Hematopoietic multipotent progenitor cell treated with erythropoietin and hydrocortisone succinate and interleukin-3 and kit ligand, for 8 days (in vitro differentiated cells): ENCODE results near the gene ARHGAP42.
"Not testable (repeated sequence)": the region's sequence is repeated elsewhere in the genome, so short reads cannot be mapped to it uniquely, and the experiment has no call there.

Experiments used
- DNase-seq: peaks from one replicate; pipeline ENCODE4 v3.0.0-alpha.2; 2015

Gene ARHGAP42

DNA sequence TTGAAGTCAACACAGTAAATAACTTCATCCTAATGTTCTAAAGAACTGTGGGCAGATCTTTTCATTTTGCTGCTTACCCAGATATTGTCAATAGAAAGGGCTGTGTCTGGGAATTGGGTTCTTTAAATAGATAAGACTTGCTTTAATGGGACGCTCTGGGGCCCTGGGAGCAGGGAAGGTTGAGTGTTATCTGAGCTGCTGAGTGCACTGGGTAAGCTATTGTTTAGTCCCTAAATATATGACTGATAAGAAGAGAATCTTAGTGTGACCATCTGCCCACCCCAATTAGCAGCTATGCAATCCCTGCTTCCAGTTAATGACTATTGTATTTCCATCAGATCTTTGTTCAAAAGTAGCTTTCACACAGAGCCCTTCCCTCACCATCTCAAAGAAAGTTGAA is 44.4 kb downstream of the ARHGAP42 start:
- DNase-seq: no peak

DNA sequence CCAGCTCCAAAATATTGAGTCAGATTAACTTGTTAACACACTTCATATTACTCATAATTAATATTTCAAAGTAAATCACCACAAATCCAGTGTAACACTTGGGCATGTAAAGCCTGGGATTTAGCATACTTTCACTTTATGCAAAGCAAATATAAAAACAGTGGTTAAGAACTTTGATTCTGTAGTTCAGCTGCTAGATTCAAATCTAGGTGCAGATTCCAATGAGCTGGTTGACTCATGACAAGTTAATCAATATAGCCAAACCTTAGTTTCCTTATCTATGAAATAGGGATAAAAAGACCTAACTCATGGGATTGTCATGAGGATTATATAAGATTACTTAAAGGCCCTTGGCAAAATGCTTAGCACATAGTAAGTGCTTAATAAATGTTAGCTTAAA is 45.9 kb downstream of the ARHGAP42 start:
- DNase-seq: no peak

DNA sequence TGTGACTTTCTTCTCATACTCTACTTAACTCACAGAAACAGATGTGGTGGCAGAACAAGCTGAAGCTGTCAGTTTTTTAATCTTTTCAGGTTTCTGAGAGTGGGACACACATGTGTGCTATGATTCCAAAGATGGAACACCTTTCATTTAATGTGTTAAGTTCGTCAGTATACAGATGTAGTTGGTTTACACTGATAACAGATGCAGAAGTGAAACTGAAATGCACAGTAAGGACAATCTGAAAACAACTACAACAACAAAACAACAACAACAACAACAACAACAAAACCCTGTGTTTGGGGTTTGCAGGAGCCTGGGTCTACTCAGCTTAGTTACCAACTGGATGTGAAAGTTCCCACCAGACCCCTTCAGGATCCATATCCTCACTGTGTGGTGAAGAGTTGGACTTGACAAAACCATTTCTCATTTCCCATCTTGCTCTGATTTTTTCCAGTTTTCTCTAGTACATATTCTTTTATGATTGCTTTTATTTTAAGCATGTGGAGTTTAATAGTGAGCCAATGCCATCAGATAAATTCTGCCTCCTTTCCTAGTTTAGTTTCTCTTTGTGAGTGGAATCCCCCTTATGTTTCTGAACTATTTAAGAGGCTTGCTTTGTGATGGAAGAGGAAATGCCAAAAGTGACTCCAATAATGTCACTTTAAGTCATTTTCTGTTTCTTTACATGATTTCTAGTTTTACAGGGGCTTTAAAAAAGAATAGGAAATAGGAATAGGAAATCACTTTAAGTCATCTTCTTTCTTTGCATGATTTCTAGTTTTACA is 47.8 kb downstream of the ARHGAP42 start:
- no peak for DNase-seq

DNA sequence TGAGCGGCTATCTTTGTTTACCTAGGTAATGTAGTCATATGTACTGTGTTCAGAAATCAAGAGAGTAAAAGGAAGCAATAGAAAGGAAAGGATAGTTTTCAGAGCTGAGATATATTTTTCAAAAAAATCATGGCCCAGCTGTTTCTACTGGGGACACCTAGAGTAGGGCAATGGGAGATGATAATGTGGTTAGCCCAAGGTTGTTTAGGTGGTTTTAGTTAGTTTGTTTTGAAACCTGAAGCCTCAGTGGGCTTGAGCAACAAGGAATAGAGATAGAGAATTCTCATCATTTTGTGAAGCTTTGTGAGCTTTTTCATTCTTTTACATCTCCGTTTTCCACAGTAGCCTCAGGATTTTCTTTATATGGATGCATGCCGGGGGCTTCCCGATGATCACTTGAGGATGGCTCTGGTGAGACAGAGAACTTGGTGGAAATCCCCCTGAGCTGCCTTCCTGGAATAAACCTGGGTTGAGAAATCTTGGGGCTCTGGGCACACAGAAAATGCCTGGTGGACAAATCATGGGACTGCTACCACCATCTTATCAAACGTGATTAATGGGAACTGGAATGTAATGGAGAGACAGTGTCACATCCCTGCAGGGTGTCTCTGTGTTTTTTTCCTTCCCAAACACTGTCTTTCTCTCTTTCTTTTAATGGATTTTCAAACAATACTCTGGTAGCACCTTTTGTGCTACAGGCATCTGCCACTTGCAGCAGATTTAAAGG is 49.0 kb downstream of the ARHGAP42 start:
- no peak for DNase-seq

DNA sequence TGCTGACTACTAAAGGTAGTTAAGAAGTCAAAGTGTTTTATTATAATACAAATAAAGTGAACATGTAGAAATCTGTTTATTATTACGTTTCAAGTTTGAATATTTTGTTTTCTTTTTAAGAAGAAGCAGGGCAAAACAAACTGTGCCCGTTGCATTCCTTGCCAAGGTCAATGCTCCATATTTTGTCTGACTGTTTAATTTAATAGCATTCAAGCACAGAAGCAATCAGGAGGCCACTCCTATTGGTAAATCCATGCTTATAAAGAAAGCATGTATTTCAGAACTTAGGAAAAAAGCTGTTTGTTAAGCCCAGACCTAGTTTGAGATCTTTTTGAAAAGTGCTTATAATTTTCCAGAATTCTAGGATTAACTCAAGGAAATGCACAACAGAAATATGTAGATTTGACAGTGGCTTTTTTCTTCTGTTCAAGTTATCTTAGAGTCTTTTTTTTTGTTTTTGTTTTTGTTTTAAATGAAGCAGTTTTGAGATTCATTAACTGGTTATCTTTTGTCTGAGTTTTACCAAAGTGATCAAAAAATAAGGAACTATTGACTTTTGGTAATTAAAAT is 51.7 kb downstream of the ARHGAP42 start:
- DNase-seq: no peak

DNA sequence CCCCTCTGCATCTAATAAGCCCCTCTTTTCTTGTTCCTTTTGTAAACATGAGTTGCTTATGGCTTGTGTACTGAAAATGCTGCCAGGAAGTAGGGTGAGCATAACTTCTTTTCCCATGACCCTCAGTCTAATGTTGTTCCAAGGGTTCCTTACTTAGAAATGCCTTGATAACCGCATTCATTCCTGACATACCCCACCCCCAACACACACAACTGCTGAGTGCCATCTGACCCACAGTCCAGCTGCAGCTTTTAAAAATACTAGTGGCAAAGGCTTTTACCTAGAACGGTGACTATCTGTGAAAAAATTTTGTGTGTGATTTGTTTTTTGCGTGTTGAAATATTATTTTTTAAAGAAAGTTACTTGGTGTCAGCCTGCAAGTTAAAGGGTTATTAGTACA is 52.6 kb downstream of the ARHGAP42 start:
- DNase-seq: no peak

DNA sequence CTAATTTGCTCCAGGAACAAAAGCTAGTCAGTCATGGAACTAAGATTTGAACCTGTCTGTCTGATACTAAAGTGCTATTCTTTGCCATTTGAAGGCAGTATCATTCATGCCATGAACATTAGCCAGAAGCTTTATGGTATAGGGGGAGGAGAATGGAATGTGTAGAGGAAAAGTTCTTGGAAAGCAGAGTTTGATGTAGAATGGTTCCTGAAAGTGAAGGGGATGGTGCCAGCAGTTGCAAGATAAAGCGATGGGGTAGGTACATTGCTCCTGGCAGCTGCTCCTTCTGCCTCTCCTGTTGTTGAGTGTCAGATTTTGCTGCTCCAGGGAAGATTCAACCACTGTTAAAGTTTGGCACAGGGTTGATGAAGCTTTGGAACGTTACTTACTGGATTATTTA is 53.4 kb downstream of the ARHGAP42 start:
- no peak for DNase-seq

DNA sequence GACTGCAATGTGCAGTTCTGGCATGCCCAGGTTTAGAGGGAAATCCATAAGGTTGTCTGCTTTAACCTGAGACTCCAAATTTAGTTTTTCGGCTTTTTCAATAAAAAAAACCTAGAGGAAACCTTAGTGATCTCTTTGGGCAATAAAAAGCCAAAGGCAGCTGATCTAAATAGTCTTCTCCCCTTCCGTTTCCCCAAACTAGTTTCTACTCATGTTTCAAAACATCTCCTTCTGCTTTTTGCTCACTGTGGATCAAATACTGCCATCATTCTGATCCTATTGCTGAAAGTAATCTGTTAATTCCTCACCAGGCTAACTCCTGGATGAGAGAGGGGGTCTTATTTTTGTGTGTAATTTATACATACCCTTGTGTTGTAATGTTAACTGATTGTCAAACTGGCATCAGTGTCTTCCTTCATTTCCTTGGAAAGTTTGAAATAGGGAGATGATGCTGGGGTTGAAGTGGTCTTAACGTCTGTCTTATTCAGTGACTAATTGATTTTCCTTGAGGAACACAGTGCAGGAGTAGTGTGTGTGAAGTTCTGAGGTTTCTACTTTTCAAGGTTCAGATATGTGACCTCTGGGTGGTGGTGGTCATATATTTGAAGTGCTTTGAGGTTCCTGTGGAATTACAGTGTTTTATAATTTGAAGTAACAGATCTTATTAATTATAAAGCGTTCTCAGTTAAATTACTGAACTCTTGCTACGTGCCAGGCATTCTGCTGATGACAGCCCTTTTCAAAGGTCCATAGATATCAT is 55.0 kb downstream of the ARHGAP42 start:
- no peak for DNase-seq

DNA sequence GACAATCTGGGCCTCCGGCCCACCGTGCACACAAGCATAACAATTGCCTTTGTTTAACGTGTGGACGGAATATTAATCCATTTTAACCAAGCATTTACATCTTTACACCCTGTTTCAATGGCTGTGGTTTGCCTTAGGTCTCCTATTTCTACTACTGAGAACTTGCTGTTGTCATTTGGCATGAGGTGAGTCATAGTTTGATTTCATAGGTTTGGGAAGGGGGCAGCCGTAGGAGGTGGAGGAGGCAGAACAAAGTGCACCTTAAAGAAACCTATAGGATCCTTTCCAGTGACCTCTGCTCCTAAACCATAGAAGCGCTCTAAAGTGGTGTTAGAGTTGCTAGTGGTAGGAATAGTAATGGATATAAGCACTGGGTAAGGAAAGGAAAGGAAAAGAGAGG is 59.4 kb downstream of the ARHGAP42 start:
- no peak for DNase-seq

DNA sequence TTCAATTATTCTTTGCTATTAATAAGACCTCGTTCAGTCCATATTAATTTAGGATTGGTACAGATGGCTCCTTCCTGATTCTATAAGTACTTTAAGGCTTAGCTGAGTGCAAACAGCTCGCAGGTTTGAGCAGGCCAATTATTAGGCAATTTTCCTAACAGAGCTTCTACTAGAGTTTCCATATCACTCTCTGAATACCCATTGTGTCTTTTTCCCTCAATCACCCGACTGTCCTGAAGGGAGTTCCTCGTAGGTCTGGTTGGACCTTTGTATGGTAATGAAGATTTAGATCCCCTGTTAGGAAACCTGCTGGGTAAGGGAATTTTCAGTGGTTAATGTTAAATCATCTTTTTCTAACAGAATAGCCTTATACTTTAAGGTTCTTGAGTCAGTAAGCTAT is 61.1 kb downstream of the ARHGAP42 start:
- no peak for DNase-seq

DNA sequence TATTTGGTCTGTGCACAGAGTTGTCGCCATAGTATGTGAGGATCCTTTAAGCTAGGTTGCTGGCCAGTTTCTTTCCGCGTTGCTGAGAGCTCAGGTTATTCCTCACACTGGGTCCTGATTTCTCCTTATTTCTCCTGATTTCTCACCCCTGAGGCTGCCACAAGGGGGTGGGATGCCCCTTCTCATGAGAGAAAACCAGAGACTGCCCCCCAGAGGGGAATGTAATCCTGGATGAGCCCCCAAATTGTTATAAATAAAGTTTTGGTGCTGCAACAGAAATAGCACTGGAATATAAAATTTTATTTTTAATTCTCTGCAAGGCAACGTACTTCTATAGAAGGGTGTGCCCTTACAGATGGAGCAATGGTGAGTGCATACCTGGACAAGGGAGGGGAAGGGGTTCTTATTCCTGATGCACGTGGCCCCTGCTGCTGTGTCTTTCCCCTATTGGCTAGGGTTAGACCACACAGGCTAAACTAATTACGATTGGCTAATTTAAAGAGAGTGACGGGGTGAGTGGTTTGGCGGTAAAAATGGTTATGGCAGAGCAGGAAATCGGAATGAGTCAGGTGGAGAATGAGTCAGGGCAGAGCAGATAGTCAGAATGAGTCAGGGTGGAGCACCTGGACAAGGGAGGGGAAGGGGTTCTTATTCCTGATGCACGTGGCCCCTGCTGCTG is 62.9 kb downstream of the ARHGAP42 start:
- DNase-seq: not testable (repeated sequence)

DNA sequence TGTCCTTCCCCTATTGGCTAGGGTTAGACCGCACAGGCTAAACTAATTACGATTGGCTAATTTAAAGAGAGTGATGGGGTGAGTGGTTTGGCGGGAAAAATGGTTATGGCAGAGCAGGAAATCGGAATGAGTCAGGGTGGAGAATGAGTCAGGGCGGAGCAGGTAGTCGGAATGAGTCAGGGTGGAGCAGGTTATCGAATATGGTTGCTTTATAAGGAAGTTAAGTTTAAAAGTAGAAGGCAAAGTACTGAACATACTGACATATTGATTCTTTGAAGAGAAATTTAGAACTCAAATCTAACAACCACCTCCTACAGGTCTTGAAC is 63.4 kb downstream of the ARHGAP42 start:
- DNase-seq: not testable (repeated sequence)

DNA sequence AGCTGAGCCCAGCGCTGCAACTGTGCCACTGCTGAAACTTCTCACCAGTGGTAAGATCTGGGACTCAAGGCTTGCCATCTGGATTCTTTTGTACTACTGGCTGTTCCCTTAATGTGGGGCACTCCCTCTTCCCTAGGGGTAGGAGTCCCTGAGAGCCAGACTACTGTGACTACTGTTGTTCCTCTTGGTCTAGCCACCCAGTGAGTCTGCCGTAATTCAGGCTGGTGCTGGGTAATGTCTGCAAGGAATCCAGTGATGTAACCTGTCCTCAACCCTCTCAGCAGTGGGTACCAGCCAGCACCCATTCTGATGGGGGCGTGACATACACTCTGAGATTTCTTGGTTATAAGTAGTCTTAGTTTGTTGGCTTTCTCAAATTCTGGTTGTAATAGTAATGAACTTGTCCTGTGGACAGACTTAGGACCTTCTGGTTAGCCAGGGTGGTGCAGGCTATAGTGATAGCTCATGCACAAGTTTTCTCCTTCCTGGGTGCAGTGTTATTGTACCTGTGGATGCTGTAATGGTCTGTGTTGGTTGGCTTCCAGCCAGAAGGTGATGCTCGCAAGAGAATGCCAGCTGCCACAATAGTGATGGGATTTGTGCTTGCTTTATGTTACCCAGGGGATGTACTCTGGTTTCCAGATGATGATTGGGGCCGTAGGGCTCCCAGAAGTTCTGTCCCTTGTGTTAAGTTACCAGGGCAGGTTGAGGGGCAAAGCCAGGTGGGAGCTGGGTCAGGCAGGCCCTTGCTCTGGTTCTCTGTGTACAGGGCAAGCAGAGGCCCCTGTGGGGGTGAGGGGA is 65.5 kb downstream of the ARHGAP42 start:
- DNase-seq: no peak

DNA sequence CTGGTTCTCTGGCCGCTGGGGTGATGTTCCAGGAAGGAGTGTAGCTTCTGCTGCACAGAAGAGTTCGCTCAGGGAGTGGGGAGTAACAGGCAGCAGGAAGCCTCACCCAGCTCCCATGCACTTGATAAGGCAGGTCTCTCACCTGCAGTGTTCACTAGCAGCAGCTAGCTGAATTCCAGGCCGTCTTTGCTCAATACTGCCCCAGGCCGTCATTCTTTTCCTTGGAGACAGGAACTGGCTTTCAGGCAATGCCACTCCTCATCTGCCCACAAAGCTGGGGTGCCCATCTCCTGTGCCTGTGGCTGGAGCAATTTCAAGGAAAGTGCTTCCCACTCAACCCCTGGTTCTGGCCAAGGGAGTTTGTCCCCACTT is 66.1 kb downstream of the ARHGAP42 start:
- no peak for DNase-seq

DNA sequence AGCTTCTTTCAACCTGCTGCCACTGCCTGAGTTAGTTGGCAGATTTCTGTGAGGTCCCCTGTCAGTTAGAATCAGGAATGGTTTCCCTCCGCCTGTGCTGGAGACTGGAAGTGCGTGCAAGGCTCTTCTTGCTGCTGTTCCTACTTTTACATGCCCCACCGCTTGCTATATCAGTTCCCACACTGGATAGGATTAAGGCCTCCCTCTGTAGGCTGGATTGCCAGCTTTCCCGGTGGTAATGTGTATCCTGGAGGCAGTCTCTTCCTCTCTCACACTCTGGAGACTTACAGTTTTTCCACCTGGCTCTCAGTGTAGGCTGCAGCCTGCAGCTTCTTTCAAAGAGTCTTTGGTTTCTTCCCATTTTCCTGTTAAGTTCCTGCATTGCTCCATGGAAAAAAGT is 66.5 kb downstream of the ARHGAP42 start:
- no peak for DNase-seq

DNA sequence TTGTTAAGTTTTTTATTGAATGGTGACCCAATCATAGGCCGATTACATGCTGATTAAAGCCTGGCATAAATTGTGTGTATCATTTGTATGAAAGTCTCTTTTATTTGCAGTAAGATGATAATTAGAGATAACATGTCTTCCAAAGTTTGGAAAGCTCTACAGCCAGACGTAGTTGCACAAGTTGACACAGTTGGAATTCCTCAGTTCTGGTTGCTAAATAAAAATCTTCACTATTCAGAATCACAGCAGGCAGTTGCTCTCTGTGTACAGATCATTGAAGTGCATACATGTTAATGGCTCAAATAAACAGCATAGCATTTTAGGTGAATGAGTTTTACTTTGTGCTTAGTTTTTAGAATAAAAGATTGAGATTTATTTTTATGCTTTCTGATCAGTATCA is 69.5 kb downstream of the ARHGAP42 start:
- DNase-seq: no peak

DNA sequence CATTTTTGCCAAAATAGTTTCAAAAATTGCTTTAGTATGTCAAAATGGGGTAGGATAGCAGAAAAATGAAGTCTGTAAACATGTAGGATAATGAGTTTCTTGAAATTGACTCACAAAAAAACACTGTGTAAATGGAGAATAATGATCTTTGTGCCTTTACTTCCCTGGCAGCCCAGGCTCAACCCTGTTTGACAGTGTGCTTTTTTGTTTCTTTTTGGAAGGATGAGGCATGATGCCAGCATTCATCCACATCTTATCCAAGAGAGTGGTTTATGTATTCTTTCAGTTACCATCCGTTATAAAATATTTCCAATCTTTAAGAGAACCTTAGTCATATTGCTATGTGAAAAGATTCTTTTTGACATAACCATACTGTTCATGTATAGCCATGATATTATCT is 70.6 kb downstream of the ARHGAP42 start:
- no peak for DNase-seq

DNA sequence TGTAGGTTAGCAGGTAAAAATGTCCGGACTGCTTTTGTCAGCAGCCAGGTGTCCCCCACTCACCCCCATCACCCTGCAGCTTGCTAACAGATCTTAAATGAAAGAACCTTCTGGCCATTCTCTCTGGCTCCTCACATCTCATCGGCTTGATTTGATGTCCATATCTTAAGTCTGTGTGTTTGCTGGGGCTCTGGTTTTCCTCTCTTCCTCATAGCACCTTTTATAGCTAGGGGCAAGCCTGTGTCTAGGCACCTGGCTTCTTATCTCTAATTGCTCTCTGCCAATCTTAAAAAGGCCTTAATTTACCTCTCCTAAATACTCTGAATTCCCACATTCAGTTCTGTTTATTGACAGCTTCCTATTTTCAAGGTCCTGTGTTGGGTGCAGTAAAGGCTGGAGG is 72.0 kb downstream of the ARHGAP42 start:
- no peak for DNase-seq

DNA sequence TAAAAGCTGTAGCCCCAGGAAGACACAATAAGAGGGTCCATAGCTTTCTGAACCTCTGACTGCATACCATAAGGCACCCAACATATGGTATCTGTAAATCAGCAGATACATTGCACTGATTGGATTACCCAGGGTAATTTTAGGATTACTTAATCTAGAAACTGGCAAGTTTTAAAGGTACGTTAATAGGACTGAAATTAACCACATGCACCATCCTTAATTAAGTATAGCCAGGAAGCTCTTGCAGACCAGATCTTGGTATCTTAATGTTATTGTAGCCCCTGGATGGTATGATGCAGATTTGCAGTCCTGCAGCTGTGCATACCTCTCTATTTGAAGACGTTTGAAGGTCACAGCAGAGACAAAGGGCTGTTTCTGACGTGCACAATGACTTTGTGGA is 72.8 kb downstream of the ARHGAP42 start:
- DNase-seq: no peak

DNA sequence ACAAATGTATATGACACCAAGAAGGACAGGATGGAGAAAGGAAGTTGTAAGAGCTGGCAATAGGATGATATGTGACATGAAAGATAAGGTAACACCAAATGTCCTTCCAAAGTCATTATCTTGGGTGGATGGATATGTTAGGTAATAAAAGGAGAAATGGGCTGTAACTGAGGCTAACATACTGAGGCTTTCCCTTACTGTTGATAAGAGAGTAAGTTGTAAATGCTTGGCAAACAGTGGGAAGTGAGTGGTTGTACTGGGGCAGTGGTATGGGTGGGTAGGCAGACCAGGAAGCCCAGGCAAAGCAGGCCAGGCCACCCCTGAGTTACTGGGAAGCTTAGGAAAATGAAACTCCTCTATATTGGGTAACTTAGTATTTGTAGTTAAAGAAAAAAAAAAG is 73.7 kb downstream of the ARHGAP42 start:
- peak; percentile 54 for DNase-seq

DNA sequence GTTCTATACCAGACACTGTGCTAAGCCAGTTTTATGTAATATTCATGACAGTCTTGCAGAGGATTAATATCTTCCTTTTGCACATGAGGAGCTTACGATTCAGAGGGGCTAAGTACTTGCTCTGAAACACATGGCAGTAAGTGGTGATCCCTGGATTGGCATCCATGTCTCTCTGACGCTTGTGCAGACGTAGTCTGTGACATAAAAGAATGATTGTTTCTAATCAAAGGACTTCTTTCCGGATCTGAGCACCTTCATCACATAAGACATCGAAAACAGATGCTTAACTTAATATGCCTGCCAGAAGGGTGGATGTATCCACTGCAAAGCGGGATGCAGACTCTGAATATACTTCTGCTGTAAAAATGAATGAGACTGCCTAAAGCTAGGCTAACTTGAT is 74.8 kb downstream of the ARHGAP42 start:
- no peak for DNase-seq

DNA sequence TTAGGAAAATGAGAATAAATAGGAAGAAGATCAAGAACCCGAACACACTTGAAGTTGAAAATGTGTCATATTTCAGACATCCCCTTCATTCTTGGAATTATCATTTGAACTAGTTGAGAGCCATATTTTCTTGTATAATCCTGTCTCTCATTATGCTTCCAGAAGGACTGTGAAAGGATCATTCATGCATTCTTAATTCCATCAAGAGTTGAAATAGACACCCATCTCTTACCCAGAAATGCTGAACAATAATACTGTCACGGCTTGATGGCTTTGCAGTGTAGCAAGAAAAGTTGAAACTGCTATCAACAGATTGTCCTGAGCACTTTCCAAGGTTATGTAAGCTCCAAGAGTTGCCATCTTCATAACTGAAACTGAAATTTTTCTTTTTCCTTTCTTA is 79.7 kb downstream of the ARHGAP42 start:
- no peak for DNase-seq
